SHP77 (cell line): ENCODE results near the gene ACSL4.
"Not testable (repeated sequence)": the region's sequence is repeated elsewhere in the genome, so short reads cannot be mapped to it uniquely, and the experiment has no call there.

Experiments
- DNase-seq, 2 experiments: peaks; one replicate each; lab custom pipeline; 2025; lab: John Stamatoyannopoulos, UW

ACSL4 gene

DNA sequence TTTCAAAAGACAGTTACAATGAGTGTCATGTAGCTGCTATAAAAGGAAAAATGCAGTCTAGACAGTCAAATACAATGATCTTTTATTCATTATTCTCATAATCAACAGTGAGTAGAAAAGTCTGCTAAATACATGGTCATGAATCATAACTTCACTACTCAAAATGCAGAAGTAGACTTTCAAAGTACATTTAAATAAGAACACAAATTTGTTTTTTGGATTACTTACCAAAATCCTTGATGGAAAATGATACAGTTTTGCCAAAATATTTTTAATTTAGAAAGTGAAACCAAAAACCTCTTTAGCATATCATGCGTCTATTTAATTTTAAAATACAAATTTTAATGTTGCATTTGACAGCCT lies 4.9 kb downstream of the ACSL4 start:
- no peak for DNase-seq

DNA sequence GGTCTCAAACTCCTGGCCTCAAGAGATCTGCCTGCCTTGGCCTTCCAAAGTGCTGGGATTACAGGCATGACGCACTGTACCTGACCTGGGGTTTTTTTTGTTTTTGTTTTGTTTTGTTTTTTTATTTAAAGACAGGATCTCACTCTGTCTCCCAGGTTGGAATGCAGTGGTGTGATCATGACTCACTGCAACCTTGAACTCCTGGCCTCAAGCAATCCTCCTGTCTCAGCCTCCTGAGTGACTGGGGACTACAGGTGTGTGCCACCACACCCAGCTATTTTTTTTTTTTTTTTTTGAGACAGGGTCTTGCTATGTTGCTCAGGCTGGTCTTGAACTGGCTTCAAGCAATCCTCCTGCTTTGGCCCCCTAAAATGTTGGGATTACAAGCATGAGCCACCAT lies 8.1 kb downstream of the ACSL4 start:
- DNase-seq, result not testable (repeated sequence)

DNA sequence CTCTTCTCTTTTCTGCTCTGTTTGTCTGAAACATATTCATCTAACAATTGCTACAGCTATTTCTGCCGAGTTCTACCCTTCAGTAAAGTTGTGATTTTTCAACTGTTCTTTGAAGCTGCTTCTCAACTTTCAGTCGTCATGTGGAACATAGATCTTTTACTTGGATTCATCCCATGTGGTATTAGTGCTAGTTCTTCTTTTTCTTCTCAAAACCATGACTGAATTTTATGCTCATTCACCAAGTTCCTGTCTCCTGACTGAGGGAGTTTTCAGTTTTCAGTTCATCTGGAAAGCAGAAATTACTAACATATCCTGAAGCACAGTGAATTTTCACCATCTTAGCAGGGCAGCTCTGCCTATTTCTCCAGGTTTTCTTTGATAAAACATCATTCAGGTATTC lies 12.1 kb downstream of the ACSL4 start:
- no peak for DNase-seq

DNA sequence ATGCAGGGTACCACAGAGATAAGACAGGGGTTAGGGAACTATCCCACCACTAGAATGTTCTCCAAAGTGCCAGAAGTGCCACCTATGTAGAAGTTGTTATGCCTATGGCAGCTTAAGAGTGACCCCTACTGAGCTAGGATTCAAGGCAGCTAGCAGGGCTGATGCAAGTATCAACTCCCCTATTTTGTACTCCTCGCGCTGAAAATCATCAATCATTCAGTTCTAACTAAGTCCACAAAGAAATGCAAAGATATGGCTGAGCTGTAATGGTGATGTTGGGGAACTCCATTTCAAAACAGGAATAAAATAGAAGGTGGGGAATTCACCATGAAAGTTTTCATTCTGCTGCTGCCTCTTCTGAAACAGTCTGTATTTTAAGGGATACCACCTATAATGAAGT lies 13.8 kb downstream of the ACSL4 start:
- no peak for DNase-seq

DNA sequence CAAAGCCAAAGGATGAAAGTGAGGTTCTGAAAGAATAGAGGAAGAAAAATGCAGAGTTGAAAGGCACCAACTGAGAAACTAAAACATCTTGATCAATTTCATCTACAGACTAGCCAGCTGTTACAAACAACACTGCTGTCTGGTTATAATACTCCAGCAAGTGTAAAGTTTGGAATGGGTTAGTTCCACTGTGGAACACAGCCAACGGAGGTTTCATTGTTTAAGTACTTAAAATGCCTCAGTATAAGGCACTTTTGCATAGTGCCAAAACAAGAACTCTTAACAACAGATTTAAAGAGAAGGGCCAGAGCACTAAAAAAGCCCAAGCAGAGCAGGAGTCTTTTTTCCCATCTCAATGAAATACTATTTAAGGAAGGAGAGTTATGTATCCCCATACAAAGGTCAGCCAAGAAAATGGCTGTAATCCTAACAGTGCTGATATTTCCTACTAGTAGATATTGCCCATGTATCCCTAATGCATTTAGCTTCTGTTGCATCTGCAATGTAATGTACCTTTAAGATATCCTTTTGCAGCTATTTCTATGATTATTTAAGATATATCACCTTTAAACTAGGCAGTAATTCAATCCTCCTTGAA lies 16.5 kb downstream of the ACSL4 start:
- DNase-seq, result no peak

DNA sequence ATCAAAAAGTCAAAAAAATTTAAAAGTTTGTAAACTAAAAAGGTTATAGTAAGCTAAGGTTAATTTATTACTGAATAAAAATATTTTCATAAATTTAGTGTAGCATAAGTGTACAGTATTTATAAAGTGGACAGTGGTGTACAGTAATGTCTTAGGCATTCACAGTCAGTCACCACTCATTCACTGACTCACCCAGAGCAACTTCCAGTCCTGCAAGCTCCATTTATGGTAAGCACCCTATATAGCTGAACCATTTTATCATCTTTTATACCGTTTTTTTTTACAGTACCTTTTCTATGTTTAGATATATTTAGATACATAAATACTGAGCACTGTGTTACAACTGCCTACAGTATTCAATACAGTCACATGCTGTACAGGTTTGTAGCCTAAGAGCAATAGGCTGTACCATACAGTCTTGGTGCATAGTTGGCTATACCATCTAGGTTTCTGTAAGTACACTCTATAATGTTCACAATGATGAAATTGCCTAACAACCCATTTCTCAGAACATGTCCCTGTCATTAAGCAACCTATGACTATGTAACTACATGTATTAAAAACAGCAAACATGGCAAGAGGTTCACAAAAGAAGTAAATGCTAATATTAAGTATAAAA lies 18.6 kb downstream of the ACSL4 start:
- DNase-seq, result no peak

DNA sequence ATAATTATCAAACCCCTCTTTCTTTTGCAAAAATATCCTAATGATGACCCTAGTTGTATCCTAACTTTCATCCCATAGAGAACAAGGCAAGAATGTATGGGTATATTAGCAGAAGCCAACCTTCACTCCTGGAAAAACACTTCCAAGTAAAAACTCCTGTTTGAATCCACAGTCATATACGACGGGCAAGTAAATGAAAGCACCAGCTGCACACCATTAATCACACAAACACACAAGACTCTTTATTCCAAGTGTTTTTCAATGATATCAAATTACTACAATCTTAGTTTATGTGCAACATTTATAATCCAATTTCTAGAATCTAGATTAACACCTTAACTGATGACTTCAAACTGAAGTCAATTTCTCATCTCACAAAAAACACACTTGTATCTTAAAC lies 22.9 kb downstream of the ACSL4 start:
- no peak for DNase-seq

DNA sequence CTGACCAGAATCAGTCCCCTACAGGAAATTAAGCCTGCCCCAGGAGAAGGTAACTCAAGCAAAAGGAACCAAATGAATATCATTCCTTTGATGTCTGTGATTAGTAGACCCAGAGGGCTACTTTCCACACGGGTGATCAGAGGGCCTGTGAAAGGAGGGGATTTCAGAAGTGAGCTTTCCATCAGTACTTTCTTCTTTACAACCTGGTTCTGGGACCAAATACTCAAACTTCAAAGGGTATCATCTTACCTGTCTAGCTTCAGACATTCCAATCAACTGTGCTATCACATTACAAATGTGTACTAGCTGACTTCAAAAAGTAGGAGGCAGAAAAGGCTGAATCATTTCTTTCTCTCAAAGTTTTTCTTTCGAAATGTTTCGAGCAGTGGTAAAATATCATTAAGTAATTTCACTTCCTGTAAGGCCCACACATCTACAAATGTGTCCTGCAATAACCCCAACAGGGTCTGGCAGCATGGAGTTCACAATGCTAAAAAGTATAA lies 23.9 kb downstream of the ACSL4 start:
- DNase-seq, result no peak

DNA sequence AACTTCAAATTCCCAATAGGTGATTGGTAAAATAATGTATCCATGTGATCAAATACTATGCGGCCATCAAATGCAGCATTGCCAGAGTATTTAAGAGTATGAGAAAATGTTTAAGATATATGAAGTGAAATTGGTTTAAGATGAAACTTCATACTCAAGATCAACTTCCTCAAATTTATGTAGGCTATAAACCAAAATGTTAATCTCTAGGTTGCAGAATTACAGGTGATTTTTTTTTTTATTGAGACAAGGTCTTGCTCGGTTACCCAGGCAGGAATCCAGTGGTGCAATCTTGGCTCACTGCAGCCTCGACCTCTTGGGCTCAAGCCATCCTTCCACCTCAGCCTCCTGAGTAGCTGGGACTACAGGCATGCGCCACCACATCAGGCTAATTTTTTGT lies 25.3 kb downstream of the ACSL4 start:
- no peak for DNase-seq

DNA sequence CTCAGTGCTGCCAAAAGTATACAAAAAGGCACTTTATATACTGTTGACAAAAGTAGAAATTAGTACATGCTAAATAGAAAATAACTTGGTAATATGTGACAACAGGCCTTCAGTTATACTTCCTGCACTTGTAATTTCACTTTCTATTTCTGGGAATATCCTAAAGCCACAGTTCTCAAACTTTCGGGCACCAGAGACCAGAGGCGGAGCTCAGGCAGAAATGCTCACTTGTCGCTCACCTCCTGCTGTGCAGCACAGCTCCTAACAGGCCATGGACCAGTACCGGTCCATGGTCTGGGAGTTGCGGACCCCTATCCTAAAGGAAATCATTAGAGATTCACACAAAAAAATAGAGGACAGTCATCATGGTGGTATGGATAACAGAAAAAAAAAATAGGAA lies 25.7 kb downstream of the ACSL4 start:
- DNase-seq, result no peak

DNA sequence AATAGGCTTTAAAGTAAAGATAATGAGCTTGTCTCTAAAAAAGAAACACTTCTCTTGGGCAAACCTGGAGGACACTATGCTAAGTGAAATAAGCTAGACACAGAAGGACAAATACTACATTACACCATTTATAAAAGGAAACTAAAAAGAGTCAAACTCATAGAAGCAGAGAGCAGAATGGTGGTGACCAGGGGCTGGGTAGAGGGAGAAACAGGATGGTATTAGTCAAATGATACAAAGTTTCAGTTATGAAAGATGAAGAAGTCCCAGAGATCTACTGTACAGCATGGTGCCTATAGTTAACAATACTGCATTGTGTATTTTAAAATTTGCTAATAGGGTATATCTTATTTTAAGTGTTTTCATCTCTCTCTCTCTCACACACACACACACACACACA lies 28.5 kb downstream of the ACSL4 start:
- no peak for DNase-seq

DNA sequence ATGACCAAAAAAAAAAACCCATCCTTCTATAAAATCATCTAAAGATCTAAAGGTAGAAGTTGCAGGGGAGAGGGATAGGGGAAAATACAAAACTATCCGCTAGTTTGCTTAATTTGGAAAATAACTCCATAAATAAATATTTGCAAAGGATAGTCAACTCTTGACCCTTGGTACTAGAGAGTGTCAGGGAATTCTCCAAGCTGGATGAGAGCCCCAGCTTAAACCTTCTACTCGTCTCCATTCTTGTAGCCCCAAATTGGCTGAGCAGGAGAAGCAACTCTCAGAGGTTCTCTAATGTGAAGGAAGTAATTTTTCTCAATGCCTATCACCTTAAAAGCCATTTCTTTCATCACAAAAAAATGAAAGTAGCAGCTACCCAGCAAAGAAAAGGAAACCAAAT lies 35.2 kb downstream of the ACSL4 start:
- DNase-seq, result no peak

DNA sequence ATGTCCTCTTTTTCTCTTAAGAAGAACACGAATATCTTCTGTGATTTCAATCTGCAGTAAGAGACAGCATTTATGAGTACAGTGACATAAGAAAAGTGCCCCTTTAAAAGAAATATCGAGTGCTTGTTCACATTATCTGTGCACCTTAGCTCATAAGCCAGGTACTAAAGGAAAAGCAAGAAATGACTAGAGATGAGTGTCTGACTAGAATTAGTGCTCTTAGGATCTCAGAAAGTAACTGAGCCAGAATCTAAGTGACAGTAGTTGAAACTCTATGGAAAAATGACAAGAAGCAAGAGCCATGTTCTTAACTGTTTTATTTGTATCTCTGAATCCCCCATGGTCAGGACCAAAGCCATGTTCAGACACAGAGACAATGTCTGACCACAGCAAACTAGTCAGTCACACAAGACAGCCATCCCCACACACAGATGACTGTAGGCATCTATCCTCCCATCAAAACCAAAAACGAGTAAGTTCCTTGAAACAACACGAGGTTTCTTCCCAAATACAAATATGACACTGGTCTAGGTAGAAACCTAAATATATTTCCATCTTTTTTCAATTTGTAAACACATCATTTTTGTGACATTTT lies 36.8 kb downstream of the ACSL4 start:
- no peak for DNase-seq

DNA sequence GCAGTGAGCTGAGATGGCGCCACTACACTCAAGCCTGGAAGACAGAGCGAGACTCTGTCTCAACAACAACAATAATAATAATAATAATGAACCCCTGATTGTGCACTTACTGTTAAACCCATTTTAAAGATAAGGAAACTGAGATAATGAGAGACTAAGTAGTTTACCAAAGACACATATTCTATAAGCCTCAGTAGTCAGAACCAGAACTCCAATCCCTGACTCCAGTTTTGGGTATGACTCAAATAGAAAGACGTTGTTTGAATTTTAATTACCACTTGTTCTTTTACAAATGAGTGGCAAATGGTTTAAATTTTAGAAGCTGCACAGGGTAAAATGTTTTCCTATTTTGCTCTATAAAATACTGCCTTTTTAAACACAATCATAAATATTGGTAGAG lies 37.4 kb downstream of the ACSL4 start:
- no peak for DNase-seq

DNA sequence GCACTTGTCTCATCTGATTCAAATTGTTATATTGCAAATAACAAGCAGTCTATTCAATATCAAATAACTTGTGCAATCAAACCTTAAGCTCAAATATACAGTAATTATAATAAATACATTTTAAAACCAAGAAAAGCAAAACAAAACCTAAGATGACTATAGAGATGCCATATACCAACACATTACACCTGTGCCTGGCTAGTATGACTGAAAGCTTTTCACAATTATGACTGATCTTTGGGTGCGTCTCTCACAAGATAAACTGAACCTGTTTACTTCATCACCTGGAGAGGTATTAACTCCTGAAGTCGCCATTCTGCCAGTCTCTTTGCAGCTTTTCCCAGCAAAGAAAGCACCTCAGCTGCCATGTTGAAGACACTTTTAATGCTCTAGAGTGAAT lies 41.3 kb downstream of the ACSL4 start:
- no peak for DNase-seq

DNA sequence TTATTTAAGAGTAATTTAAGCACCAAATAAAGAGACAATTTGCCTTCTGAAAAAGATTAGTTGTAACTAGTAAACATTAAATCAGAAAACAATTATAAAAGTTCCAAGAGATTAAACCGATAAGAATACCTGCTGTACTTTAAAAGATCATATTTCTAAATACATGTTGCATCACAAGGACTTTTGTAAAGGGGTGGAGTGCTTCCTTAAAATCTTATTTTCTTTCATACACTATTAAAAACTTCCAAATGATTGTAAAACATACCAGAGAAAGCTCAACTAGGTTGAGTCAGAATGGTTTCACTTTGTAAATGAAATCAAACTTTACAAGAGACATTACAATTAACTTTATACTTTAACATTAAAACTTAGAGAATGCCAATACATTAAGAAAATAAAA lies 41.8 kb downstream of the ACSL4 start:
- DNase-seq, result no peak

DNA sequence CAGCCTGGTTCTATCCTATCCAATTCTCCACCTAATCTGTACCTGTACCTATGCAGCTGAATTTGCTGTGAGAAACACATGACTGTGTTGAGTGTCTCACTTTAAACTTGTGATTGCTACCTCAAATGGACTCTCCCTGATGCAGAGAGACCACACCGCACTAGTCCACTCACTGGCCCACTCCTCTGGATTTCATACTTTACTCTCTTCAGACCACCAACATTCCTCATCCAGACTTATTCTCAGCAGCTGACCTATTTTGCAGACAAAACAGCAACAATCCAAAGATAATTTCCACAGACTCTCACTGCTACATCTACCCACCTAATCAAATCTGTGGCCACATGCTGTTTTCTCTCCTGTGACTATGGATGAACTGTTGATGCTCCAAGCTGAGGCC lies 45.2 kb downstream of the ACSL4 start:
- no peak for DNase-seq

DNA sequence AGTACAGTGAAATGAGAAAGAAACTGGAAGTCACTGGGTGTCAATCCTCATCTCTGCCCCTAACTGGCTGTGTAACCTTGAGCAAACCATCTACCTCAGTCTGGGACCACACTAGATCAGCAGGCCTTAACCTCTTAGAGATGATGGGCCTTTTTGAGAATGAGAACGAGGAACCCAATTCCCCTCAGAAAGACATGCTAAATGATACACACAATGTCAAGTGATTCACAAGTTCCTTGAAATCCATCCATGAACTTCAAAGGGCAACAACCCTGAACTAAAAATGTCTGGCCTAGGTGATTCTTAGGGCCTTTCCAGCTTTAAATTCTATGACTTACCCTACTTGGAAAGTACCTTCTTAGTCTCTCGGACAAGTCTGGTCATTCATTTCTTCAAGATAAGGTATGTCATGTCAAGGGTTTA lies 47.4 kb downstream of the ACSL4 start:
- no peak for DNase-seq

DNA sequence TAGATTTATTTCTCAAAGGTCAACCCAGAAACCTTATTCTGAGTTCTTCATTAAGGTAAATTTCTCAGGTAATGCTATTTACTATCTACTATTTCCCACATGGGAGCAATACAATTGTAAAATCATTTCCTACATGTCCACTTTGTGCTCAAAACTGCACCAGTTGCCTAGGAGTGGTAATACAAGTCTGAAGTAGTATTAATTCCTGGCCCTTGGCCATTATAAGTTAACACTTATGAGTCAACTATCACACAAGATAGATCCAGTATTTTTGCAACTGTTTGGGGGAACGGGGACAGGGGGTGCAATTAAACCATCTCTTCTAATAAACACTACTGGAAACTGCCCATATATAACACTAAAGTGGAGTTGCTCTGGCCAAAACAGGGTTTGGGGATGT lies 48.9 kb downstream of the ACSL4 start:
- DNase-seq, result no peak

DNA sequence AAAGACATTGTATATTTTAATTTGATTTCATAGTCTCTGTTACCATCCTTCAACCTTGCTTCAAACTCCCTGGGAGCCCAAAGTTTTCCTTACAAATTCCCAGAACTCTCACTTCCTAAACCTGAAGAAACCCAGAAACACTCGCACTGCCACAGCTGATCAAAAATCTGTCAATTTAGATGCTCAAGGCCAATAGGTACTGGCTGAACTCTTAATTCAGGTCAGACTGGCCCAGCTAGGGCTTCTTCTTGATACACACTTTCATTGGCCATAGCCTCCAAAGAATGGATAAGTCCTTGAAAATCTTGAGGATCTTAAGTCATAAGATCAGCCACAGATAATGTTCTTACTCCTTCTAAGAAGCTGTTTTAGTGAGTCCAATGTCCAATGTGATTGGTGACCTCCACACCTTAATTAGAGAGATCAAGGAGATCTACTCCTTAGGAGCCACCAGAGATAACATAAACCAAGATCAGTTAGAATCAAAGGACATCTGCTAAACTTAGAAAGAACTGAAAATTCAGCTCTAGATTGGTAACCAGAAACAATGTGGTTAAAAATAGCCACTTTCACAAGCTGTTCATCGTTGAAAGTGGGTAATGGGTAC lies 51.5 kb downstream of the ACSL4 start:
- no peak for DNase-seq

DNA sequence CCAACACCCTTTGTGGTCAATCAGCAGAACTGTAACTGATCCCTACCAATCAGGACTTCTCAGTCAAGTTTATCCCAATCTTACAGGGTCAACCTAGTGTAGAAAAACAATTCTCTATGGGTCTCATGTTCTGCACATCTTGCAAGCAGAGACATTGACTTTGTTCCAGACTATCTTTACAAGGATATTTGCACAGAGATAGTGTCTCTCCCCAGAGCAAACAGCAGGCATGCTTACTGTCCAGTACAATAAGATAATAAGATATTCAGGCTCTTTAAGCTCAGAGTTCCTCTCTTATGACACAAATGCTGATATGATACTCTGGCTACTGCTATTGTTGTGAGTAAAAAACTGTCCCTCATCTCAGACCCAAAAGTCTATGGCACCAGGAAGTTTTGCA lies 53.2 kb downstream of the ACSL4 start:
- no peak for DNase-seq

DNA sequence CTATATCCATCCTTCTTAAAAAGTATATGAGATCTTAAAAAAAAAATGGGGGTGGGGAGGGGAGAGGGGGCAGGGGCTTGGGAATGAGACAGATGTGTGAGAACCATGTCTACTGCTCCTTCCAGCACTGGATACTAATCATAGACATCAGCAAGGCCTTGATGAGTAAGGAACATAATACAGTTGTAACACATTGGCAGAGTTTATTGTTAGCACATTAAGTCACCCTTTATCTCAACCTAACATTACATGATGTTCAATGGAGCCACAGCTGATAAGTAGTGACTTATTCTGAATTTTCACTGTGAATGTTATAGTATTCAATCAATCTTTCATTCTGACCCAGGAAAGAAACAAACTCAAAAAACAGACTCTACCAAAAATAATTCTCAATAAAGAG lies 60.8 kb downstream of the ACSL4 start:
- no peak for DNase-seq

DNA sequence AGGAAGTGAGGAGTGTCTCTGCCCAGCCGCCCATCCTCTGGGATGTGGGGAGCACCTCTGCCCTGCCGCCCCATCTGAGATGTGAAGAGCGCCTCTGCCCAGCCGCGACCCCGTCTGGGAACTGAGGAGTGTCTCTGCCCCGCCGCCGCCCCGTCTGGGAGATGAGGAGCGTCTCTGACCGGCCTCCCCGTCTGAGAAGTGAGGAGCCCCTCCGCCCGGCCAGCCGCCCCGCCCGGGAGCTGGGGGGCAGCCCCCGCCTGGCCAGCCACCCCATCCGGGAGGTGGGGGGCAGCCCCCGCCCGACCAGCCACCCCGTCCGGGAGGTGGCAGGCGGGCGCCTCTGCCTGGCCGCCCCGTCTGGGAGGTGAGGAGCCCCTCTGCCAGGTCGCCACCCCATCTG lies 61.9 kb downstream of the ACSL4 start:
- not testable (repeated sequence) for DNase-seq
